Measurements from ENCODE around the gene CCR5. TPM values are rescaled to one million over a fixed set of nuclear protein-coding genes. Genes with fewer than 3 reads are reported as not detected.

Gene CCR5
- total and polyA plus RNA-seq, 9 of the 15 experiments (the other 6 are each of a cell fraction or from before 2014, with no cell fraction given), result not detected

GRCh38 chr3:46378426-46378942 is 7.7 kb downstream of the CCR5 start (continued):
- no peak for TF ChIP-seq ELF1 (tag; IDR thresholded peaks at IDR 0.05)
- TF ChIP-seq CREBBP (IDR thresholded peaks at IDR 0.05; ENCODE audit: low read depth, low read length), result no peak
- TF ChIP-seq ZBED1 (IDR thresholded peaks at IDR 0.05), result no peak
- TF ChIP-seq ESRRA (IDR thresholded peaks at IDR 0.05; ENCODE audit: borderline replicate concordance, low read depth), result no peak
- no peak for TF ChIP-seq ATF1 (CRISPR knock-in tag; IDR thresholded peaks at IDR 0.05)
- no peak for TF ChIP-seq ATF1 (tag; IDR thresholded peaks at IDR 0.05)
- TF ChIP-seq, protein P1, sequence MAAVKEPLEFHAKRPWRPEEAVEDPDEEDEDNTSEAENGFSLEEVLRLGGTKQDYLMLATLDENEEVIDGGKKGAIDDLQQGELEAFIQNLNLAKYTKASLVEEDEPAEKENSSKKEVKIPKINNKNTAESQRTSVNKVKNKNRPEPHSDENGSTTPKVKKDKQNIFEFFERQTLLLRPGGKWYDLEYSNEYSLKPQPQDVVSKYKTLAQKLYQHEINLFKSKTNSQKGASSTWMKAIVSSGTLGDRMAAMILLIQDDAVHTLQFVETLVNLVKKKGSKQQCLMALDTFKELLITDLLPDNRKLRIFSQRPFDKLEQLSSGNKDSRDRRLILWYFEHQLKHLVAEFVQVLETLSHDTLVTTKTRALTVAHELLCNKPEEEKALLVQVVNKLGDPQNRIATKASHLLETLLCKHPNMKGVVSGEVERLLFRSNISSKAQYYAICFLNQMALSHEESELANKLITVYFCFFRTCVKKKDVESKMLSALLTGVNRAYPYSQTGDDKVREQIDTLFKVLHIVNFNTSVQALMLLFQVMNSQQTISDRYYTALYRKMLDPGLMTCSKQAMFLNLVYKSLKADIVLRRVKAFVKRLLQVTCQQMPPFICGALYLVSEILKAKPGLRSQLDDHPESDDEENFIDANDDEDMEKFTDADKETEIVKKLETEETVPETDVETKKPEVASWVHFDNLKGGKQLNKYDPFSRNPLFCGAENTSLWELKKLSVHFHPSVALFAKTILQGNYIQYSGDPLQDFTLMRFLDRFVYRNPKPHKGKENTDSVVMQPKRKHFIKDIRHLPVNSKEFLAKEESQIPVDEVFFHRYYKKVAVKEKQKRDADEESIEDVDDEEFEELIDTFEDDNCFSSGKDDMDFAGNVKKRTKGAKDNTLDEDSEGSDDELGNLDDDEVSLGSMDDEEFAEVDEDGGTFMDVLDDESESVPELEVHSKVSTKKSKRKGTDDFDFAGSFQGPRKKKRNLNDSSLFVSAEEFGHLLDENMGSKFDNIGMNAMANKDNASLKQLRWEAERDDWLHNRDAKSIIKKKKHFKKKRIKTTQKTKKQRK (IDR thresholded peaks at IDR 0.05; ENCODE audit: borderline replicate concordance, low read depth, low read length), result no peak
- no peak for TF ChIP-seq RBM39 (optimal IDR thresholded peaks at IDR 0.05; ENCODE audit: low read depth, low read length)
- TF ChIP-seq, protein P2, sequence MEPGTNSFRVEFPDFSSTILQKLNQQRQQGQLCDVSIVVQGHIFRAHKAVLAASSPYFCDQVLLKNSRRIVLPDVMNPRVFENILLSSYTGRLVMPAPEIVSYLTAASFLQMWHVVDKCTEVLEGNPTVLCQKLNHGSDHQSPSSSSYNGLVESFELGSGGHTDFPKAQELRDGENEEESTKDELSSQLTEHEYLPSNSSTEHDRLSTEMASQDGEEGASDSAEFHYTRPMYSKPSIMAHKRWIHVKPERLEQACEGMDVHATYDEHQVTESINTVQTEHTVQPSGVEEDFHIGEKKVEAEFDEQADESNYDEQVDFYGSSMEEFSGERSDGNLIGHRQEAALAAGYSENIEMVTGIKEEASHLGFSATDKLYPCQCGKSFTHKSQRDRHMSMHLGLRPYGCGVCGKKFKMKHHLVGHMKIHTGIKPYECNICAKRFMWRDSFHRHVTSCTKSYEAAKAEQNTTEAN (CRISPR knock-in tag; IDR thresholded peaks at IDR 0.05), result no peak
- no peak for TF ChIP-seq SETDB1 (IDR thresholded peaks at IDR 0.05; ENCODE audit: low read length)
- TF ChIP-seq ZNF507 (tag; conservative IDR thresholded peaks at IDR 0.05), result no peak
- peak; percentile 25; the same call in 1 of the 2 replicates for TF ChIP-seq MAFK (IDR thresholded peaks at IDR 0.05; ENCODE audit: low read length)
- no peak for TF ChIP-seq HDAC1 (IDR thresholded peaks at IDR 0.05)
- no peak for TF ChIP-seq SMARCA5 (IDR thresholded peaks at IDR 0.05)
- TF ChIP-seq SMC3 (conservative IDR thresholded peaks at IDR 0.05; ENCODE audit: insufficient read depth, low read depth, low read length), result peak; percentile 85
- TF ChIP-seq RCOR1 (IDR thresholded peaks at IDR 0.05; ENCODE audit: borderline replicate concordance in 1 of 2, low read depth in 2 of 2, low read length in 2 of 2), result peak in 1 of 2 experiments; percentile 34; a peak in 1 of 4 replicates
- TF ChIP-seq, protein P3, sequence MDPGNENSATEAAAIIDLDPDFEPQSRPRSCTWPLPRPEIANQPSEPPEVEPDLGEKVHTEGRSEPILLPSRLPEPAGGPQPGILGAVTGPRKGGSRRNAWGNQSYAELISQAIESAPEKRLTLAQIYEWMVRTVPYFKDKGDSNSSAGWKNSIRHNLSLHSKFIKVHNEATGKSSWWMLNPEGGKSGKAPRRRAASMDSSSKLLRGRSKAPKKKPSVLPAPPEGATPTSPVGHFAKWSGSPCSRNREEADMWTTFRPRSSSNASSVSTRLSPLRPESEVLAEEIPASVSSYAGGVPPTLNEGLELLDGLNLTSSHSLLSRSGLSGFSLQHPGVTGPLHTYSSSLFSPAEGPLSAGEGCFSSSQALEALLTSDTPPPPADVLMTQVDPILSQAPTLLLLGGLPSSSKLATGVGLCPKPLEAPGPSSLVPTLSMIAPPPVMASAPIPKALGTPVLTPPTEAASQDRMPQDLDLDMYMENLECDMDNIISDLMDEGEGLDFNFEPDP (CRISPR knock-in tag; IDR thresholded peaks at IDR 0.05), result no peak
- TF ChIP-seq YY1 (IDR thresholded peaks at IDR 0.05; ENCODE audit: borderline replicate concordance in 1 of 3, control insufficient read depth in 1 of 3, extremely low read depth in 1 of 3, insufficient read depth in 3 of 3, insufficient read length in 1 of 3, insufficient replicate concordance in 2 of 3, low read depth in 1 of 3, low read length in 2 of 3), result no peak
- no peak for TF ChIP-seq POLR2A (conservative IDR thresholded peaks at IDR 0.05)
- TF ChIP-seq NFATC3 (IDR thresholded peaks at IDR 0.05), result peak; percentile 39; the same call in 1 of the 2 replicates
- TF ChIP-seq POLR2G (IDR thresholded peaks at IDR 0.05; ENCODE audit: low read depth, low read length), result no peak
- peak; percentile 57 for TF ChIP-seq ZNF316 (IDR thresholded peaks at IDR 0.05)
- TF ChIP-seq ZNF79 (CRISPR knock-in tag; IDR thresholded peaks at IDR 0.05; ENCODE audit: low read depth), result no peak
- TF ChIP-seq PYGO2 (tag; IDR thresholded peaks at IDR 0.05), result no peak

Measured in K562 (cell line).